ENCODE results near the gene TMEM131. TPM values are rescaled to one million over a fixed set of nuclear protein-coding genes. Genes with fewer than 3 reads are reported as not detected.

Gene TMEM131
- total RNA-seq, 2 donors from 2014 or later = 20.7 to 21.8 TPM

- Histone ChIP-seq H3K4me3 (no peak overlapping the region), H3K4me1 (no peaks in the 10 kb centered on the region), H3K27me3 (no peaks in the 10 kb centered on the region), H3K36me3 (peaks cover 21% of the 10 kb centered on the region), H3K27ac (no peak overlapping the region), H3K9me3 (no peaks in the 10 kb centered on the region)
- TF ChIP-seq, protein P1, sequence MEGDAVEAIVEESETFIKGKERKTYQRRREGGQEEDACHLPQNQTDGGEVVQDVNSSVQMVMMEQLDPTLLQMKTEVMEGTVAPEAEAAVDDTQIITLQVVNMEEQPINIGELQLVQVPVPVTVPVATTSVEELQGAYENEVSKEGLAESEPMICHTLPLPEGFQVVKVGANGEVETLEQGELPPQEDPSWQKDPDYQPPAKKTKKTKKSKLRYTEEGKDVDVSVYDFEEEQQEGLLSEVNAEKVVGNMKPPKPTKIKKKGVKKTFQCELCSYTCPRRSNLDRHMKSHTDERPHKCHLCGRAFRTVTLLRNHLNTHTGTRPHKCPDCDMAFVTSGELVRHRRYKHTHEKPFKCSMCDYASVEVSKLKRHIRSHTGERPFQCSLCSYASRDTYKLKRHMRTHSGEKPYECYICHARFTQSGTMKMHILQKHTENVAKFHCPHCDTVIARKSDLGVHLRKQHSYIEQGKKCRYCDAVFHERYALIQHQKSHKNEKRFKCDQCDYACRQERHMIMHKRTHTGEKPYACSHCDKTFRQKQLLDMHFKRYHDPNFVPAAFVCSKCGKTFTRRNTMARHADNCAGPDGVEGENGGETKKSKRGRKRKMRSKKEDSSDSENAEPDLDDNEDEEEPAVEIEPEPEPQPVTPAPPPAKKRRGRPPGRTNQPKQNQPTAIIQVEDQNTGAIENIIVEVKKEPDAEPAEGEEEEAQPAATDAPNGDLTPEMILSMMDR (IDR thresholded peaks at IDR 0.05) = no peak
- no peak for DNase-seq (ENCODE audit: low spot score)
Observed at GRCh38 chr2:97816411-97816810, 179.3 kb downstream of the TMEM131 start.

GRCh38 chr2:97812931-97813330, 182.8 kb downstream of the TMEM131 start:
- no peak for DNase-seq (ENCODE audit: low spot score)
- Histone ChIP-seq H3K36me3 (peaks cover 26% of the 10 kb centered on the region), H3K9me3 (no peaks in the 10 kb centered on the region), H3K27me3 (no peaks in the 10 kb centered on the region), H3K4me1 (no peaks in the 10 kb centered on the region), H3K4me3 (no peak overlapping the region), H3K27ac (no peak overlapping the region)
- TF ChIP-seq, protein P1 (IDR thresholded peaks at IDR 0.05) = no peak

GRCh38 chr2:97808816-97809215, 186.9 kb downstream of the TMEM131 start:
- Histone ChIP-seq H3K4me3 (no peak overlapping the region), H3K9me3 (no peaks in the 10 kb centered on the region), H3K27me3 (no peaks in the 10 kb centered on the region), H3K27ac (no peak overlapping the region), H3K4me1 (peaks cover 0 to 6% of the 10 kb centered on the region in 2 donors), H3K36me3 (peaks cover 37% of the 10 kb centered on the region)
- no peak for DNase-seq (ENCODE audit: low spot score)
- TF ChIP-seq, protein P1 (IDR thresholded peaks at IDR 0.05) = no peak

DNA sequence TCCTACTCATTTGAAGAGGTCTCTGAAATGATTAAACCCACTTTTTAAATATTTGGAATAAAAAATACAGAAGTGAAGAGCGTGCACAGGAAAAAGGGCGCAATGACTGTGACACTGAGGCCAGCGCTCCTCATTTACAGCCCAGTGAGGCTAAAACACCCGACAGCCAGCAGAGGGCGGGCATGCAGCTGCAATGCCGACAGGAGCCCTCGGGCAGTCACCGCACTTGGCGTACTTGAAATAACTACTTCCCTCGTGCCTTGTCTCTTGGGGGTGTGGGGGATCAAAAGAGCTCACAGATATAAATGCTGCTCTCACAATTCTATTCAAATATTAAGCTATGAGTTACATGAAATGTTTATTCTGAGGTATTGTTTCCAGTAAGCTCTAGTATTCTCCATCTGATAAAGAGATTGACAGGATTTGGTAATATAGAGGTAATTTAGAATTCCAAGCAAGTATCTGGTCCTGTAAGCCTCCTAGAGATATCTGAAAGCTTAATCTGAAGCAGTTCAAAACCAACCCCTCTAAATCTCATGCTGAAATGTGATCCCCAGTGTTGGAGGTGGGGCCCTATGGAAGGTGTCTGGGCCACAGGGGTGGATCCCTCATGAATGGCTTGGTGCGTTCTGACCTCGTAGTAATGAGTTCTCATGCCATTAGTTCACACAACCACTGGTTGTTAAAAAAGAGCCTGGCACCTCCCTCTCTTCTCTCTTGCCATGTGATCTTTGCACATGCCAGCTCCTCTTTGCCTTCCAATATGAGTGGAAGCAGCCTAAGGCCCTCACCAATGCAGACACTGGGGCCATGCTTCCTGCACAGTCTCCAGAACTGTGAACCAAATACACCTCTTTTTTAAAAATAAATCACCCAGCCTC, 188.8 kb downstream of the TMEM131 start:
- Histone ChIP-seq H3K27ac (peak overlapping the region in 1 of 2 donors; percentile 33), H3K36me3 (peaks cover 29% of the 10 kb centered on the region), H3K9me3 (no peaks in the 10 kb centered on the region), H3K4me3 (no peak overlapping the region), H3K27me3 (no peaks in the 10 kb centered on the region), H3K4me1 (peaks cover 0 to 6% of the 10 kb centered on the region in 2 donors)
- peak; percentile 83 for DNase-seq (ENCODE audit: low spot score)
- TF ChIP-seq, protein P1 (IDR thresholded peaks at IDR 0.05) = peak; percentile 83 to 95

GRCh38 chr2:97805776-97806175, 190.0 kb downstream of the TMEM131 start:
- H3K36me3 ChIP-seq = peaks cover 30% of the 10 kb centered on the region
- DNase-seq (ENCODE audit: low spot score) = no peak

More at GRCh38 chr2:97805776-97806175, 190.0 kb downstream of the TMEM131 start:
- Histone ChIP-seq H3K4me1 (peaks cover 0 to 6% of the 10 kb centered on the region in 2 donors), H3K4me3 (no peak overlapping the region), H3K27ac (no peak overlapping the region), H3K9me3 (no peaks in the 10 kb centered on the region), H3K27me3 (no peaks in the 10 kb centered on the region)
- TF ChIP-seq, protein P1 (IDR thresholded peaks at IDR 0.05) = no peak
